IMR-90 (cell line): ENCODE data around the gene UVSSA. TPM values are rescaled to one million over a fixed set of nuclear protein-coding genes. Genes with fewer than 3 reads are reported as not detected.

Experiments
- CEBPB ChIP-seq: IDR thresholded peaks from 2 replicates; pipeline ENCODE4 v1.6.1; 2012; ENCODE audit warnings: low read depth, low read length, improper control_type of control experiment
- CTCF ChIP-seq: conservative IDR thresholded peaks from 2 replicates; pipeline ENCODE4 v1.5.1; 2012; ENCODE audit warnings: mild to moderate bottlenecking, low read depth, low read length, improper control_type of control experiment
- ELK1 ChIP-seq: fragments of 150-350 bp; IDR thresholded peaks from 2 replicates; pipeline ENCODE4 v1.6.1; 2016; ENCODE audit warnings: low read depth, mild to moderate bottlenecking, low read length, moderate library complexity, borderline replicate concordance
- NFE2L2 ChIP-seq: fragments of 150-350 bp; IDR thresholded peaks from 2 replicates; pipeline ENCODE4 v1.6.1; 2016; ENCODE audit warnings: low read depth, mild to moderate bottlenecking, low read length
- polyA plus RNA-seq, 3 experiments: library from polyadenylated mRNA; depleted of rRNA; stranded (reverse); fragments of >200 nt; gene quantifications; 2 replicates each; pipeline ENCODE4 v1.2.3, GENCODE V29; 2012; ENCODE audit warnings: low replicate concordance in 1 of 3
- total RNA-seq: library from RNA; depleted of rRNA; stranded (reverse); fragments of >200 nt; gene quantifications from 2 replicates; pipeline ENCODE4 v1.2.3, GENCODE V29; 2012

Gene UVSSA
- total and polyA plus RNA-seq, 2 of the 4 experiments (the other 2 are of a cell fraction), result 1.4 to 8.4 TPM

- TF ChIP-seq ELK1 (no peak), NFE2L2 (no peak), CTCF (no peak), CEBPB (no peak)
Measured at GRCh38 chr4:1298461-1298860, 48.5 kb upstream of the UVSSA start (continued).
